GM18520 (cell line): Measurements from ENCODE around the gene GK.
"Not testable (repeated sequence)": the region's sequence is repeated elsewhere in the genome, so short reads cannot be mapped to it uniquely, and the experiment has no call there.

Source experiments
- ATAC-seq: cut with Tn5 transposase; IDR thresholded peaks from one replicate; pipeline ENCODE4 v1.9.1; 2021; ENCODE audit not compliant: unreplicated experiment

The GK gene

GRCh38 chrX:30652527-30653414 lies 452 bp upstream of the GK start:
- peak; percentile 77 for ATAC-seq

- ATAC-seq = not testable (repeated sequence)
Measured at GRCh38 chrX:30654386-30654785, 1.2 kb downstream of the GK start.

- ATAC-seq = no peak
Measured at GRCh38 chrX:30654989-30655607, 1.9 kb downstream of the GK start.

GRCh38 chrX:30655991-30656390 lies 2.8 kb downstream of the GK start:
- ATAC-seq = no peak

- ATAC-seq = no peak
Measured at GRCh38 chrX:30657196-30658161, 4.3 kb downstream of the GK start.

- ATAC-seq = no peak
Measured at GRCh38 chrX:30659421-30659820, 6.2 kb downstream of the GK start.

- no peak for ATAC-seq
Measured at GRCh38 chrX:30661228-30661627, 8.0 kb downstream of the GK start.

- no peak for ATAC-seq
Measured at GRCh38 chrX:30663322-30663721, 10.1 kb downstream of the GK start.

- ATAC-seq = no peak
Measured at GRCh38 chrX:30665471-30665870, 12.2 kb downstream of the GK start.

GRCh38 chrX:30666094-30666493 lies 12.9 kb downstream of the GK start:
- no peak for ATAC-seq

- no peak for ATAC-seq
Measured at GRCh38 chrX:30668581-30668980, 15.4 kb downstream of the GK start.

GRCh38 chrX:30671189-30671588 lies 18.0 kb downstream of the GK start:
- ATAC-seq = not testable (repeated sequence)

- no peak for ATAC-seq
Measured at GRCh38 chrX:30673127-30673796, 20.0 kb downstream of the GK start.

GRCh38 chrX:30673884-30674598 lies 20.8 kb downstream of the GK start:
- ATAC-seq = no peak

GRCh38 chrX:30674799-30675198 lies 21.6 kb downstream of the GK start:
- no peak for ATAC-seq

- ATAC-seq = no peak
Measured at GRCh38 chrX:30679369-30679768, 26.1 kb downstream of the GK start.

- no peak for ATAC-seq
Measured at GRCh38 chrX:30680618-30681017, 27.4 kb downstream of the GK start.

- ATAC-seq = no peak
Measured at GRCh38 chrX:30688641-30689040, 35.4 kb downstream of the GK start.

- ATAC-seq = no peak
Measured at GRCh38 chrX:30689116-30689515, 35.9 kb downstream of the GK start.

- no peak for ATAC-seq
Measured at GRCh38 chrX:30690330-30690729, 37.1 kb downstream of the GK start.
